GF-D8 (cell line): ENCODE measurements around the gene MT3.
"Not testable (repeated sequence)": the region's sequence is repeated elsewhere in the genome, so short reads cannot be mapped to it uniquely, and the experiment has no call there.

Source experiments
- DNase-seq: peaks from one replicate; lab custom pipeline; 2025; lab: John Stamatoyannopoulos, UW

MT3 gene

GRCh38 chr16:56580391-56581048, 8.8 kb upstream of the MT3 start:
- DNase-seq, result no peak

- not testable (repeated sequence) for DNase-seq
These were observed 6.4 kb upstream of the MT3 start for GRCh38 chr16:56582911-56583310.

- no peak for DNase-seq
These were observed 5.8 kb upstream of the MT3 start for GRCh38 chr16:56583351-56584168.

- no peak for DNase-seq
These were observed 5.1 kb upstream of the MT3 start for GRCh38 chr16:56584276-56584675.

- no peak for DNase-seq
These were observed 567 bp upstream of the MT3 start for GRCh38 chr16:56588781-56589140.

- DNase-seq, result peak; percentile 55
These were observed 2.2 kb downstream of the MT3 start for GRCh38 chr16:56591377-56592060.

GRCh38 chr16:56593573-56594291, 4.4 kb downstream of the MT3 start:
- DNase-seq, result no peak

GRCh38 chr16:56594292-56594619, 4.9 kb downstream of the MT3 start:
- no peak for DNase-seq

GRCh38 chr16:56600398-56600999, 11.2 kb downstream of the MT3 start:
- DNase-seq, result no peak

GRCh38 chr16:56601325-56601724, 12.0 kb downstream of the MT3 start:
- no peak for DNase-seq

- peak; percentile 17 for DNase-seq
These were observed 14.3 kb downstream of the MT3 start for GRCh38 chr16:56603589-56603988.

GRCh38 chr16:56604966-56605365, 15.6 kb downstream of the MT3 start:
- no peak for DNase-seq

- DNase-seq, result no peak
These were observed 16.1 kb downstream of the MT3 start for GRCh38 chr16:56605475-56605874.

- DNase-seq, result no peak
These were observed 16.7 kb downstream of the MT3 start for GRCh38 chr16:56606071-56606475.

GRCh38 chr16:56606476-56607108, 17.3 kb downstream of the MT3 start:
- DNase-seq, result no peak

- no peak for DNase-seq
These were observed 17.8 kb downstream of the MT3 start for GRCh38 chr16:56607109-56607618.

GRCh38 chr16:56607675-56608042, 18.3 kb downstream of the MT3 start:
- DNase-seq, result no peak

GRCh38 chr16:56608043-56608875, 18.9 kb downstream of the MT3 start, which contains the start of gene MT2A:
MT2A (plus strand) TSS chr16:56608584; CDS start chr16:56608656, 72 bp downstream.
- DNase-seq, result peak; percentile 87

- DNase-seq, result no peak
These were observed 19.6 kb downstream of the MT3 start for GRCh38 chr16:56608876-56609462.

GRCh38 chr16:56609463-56609921, 20.2 kb downstream of the MT3 start:
- peak; percentile 52 for DNase-seq
